ENCODE results near the gene TOX3. TPM values are rescaled to one million over a fixed set of nuclear protein-coding genes. Genes with fewer than 3 reads are reported as not detected.

TOX3 gene
- total and polyA plus RNA-seq, 10 of the 15 experiments (the other 5 are each of a cell fraction or from before 2014, with no cell fraction given) = not detected

- BruUV-seq (replicated peaks) = no TSS peak
- ChIA-PET SMC1A (ENCODE audit: uncharacterized antibody, unreplicated experiment) (interaction anchor here (2.6 kb wide), 1 partner anchor 9 kb away, joined by 8 read pairs; no protein-coding TSS in a partner anchor), CTCF (interaction anchor here (1.1 kb wide), 1 partner anchor 302 kb away, joined by 3 read pairs; no protein-coding TSS in a partner anchor), POLR2A (no interaction called here), RAD21 (ENCODE audit: unreplicated experiment) (no interaction called here)
- ATAC-seq (no peak), DNase-seq (ENCODE audit: low read depth, low spot score) (no peak), FAIRE-seq (no peak)
- no peak overlapping the region for H2AFZ ChIP-seq (ENCODE audit: control insufficient read depth, low read depth, low read length)
- intact Hi-C loops (cut with micrococcal nuclease; ENCODE audit: unreplicated experiment) (no loop called here), in situ Hi-C loops (cut with MboI) (no loop called here)
- no peaks in the 10 kb centered on the region for H3K36me3 ChIP-seq (ENCODE audit: control insufficient read depth in 2 of 2, insufficient read depth in 2 of 2, low read length in 1 of 2)
- H3K27ac ChIP-seq (ENCODE audit: control insufficient read depth, insufficient read depth) = no peak overlapping the region
- WGBS (ENCODE audit: insufficient coverage, insufficient replicate concordance, low lambda C conversion rate, missing lambda C conversion rate) = 38% methylated on average over 4 of the region's 4 CpGs
- no peaks in the 10 kb centered on the region for H3K27me3 ChIP-seq (replicated peaks in 1 of 2; ENCODE audit: control insufficient read depth in 2 of 2, insufficient read depth in 2 of 2, low read length in 1 of 2)
- no peak overlapping the region for H3K4me3 ChIP-seq
- no peaks in the 10 kb centered on the region for H3K9me3 ChIP-seq (replicated peaks; ENCODE audit: control insufficient read depth, insufficient read depth, low read length)
- H3K9ac ChIP-seq (ENCODE audit: control insufficient read depth, insufficient read depth, low read length) = no peak overlapping the region
- no peaks in the 10 kb centered on the region for H4K20me1 ChIP-seq (ENCODE audit: control insufficient read depth, insufficient read depth)
- no peak overlapping the region for H3K4me2 ChIP-seq (ENCODE audit: control insufficient read depth, insufficient read depth)
- no peaks in the 10 kb centered on the region for H3K4me1 ChIP-seq (ENCODE audit: control insufficient read depth, insufficient read depth, low read length)
- H3K79me2 ChIP-seq (ENCODE audit: control insufficient read depth, insufficient read depth, low read length) = no peaks in the 10 kb centered on the region
- TF ChIP-seq FOS (IDR thresholded peaks at IDR 0.05; ENCODE audit: borderline replicate concordance, extremely low read depth, insufficient read length) = no peak
- TF ChIP-seq CEBPZ (IDR thresholded peaks at IDR 0.05; ENCODE audit: low read depth, low read length) = no peak
- TF ChIP-seq TCF7 (IDR thresholded peaks at IDR 0.05; ENCODE audit: borderline replicate concordance) = no peak
- no peak for TF ChIP-seq RCOR1 (conservative IDR thresholded peaks at IDR 0.05; ENCODE audit: low read depth, low read length)
- no peak for TF ChIP-seq ATF7 (IDR thresholded peaks at IDR 0.05; ENCODE audit: low read depth)
- TF ChIP-seq REST (IDR thresholded peaks at IDR 0.05; ENCODE audit: low read depth, low read length) = no peak
- TF ChIP-seq STAT1 (conservative IDR thresholded peaks at IDR 0.05) = no peak
- no peak for TF ChIP-seq FOXK2 (IDR thresholded peaks at IDR 0.05)
- no peak for TF ChIP-seq IRF5 (IDR thresholded peaks at IDR 0.05; ENCODE audit: borderline replicate concordance)
- no peak for TF ChIP-seq SRF (IDR thresholded peaks at IDR 0.05; ENCODE audit: low read depth in 2 of 2, low read length in 2 of 2)
- TF ChIP-seq TCF12 (IDR thresholded peaks at IDR 0.05; ENCODE audit: low read depth, low read length) = no peak
- no peak for TF ChIP-seq HSF1 (IDR thresholded peaks at IDR 0.05; ENCODE audit: low read depth, low read length)
- TF ChIP-seq SIX5 (IDR thresholded peaks at IDR 0.05; ENCODE audit: low read depth, low read length, severe bottlenecking) = no peak
- TF ChIP-seq HDGF (IDR thresholded peaks at IDR 0.05) = no peak
- TF ChIP-seq IRF4 (IDR thresholded peaks at IDR 0.05; ENCODE audit: low read depth, low read length) = no peak
- no peak for TF ChIP-seq RAD21 (IDR thresholded peaks at IDR 0.05; ENCODE audit: insufficient read depth, low read depth, low read length)
- no peak for TF ChIP-seq JUNB (IDR thresholded peaks at IDR 0.05)
These were observed 52.8 kb downstream of the TOX3 start for GRCh38 chr16:52494145-52494544.
